Prostate gland (tissue), 2 donors: Measurements from ENCODE around the gene GALNT15. TPM values are rescaled to one million over a fixed set of nuclear protein-coding genes. Genes with fewer than 3 reads are reported as not detected.

Experiments used
- DNase-seq: peaks from one replicate; pipeline ENCODE4 v3.0.0-alpha.2; 2019; ENCODE audit warnings: low spot score
- H3K27ac ChIP-seq, 2 donors: fragments of 200-600 bp; sonication (generic); 2 replicates each; pipeline ENCODE4 v1.5.1; 2017 to 2019
- H3K27me3 ChIP-seq: fragments of 200-600 bp; sonication (generic); replicated peaks from 2 replicates; pipeline ENCODE4 v1.5.1; 2019; ENCODE audit not compliant: insufficient read depth
- H3K36me3 ChIP-seq, 2 donors: fragments of 200-600 bp; sonication (generic); 1 replicate in 1 of 2; 2 replicates in 1 of 2; pipeline versions ENCODE4 v1.5.1 to v1.8.1; 2017 to 2019
- H3K4me1 ChIP-seq: fragments of 200-600 bp; sonication (generic); replicated peaks from 2 replicates; pipeline ENCODE4 v1.5.1; 2019
- H3K4me3 ChIP-seq, 2 donors: fragments of 200-600 bp; sonication (generic); 2 replicates each; pipeline ENCODE4 v1.5.1; 2017 to 2019
- H3K9me3 ChIP-seq: fragments of 200-600 bp; sonication (generic); 2 replicates; pipeline ENCODE4 v1.5.1; 2017
- POLR2A ChIP-seq: fragments of 450-650 bp; IDR thresholded peaks from one replicate; pipeline ENCODE4 v1.6.1; 2016; ENCODE audit warnings: antibody characterized with exemption, mild to moderate bottlenecking
- POLR2AphosphoS5 ChIP-seq: sonication (generic); formaldehyde crosslinking; IDR thresholded peaks from one replicate; pipeline ENCODE4 v1.6.1; 2017; ENCODE audit warnings: antibody characterized with exemption
- WGBS: methylation state at CpG from one replicate; pipeline ENCODE4 v1.1.5; 2018; 5-methylcytosine and 5-hydroxymethylcytosine counted together
- intact Hi-C: fragments of 100-400 bp; cut with DNase I; formaldehyde crosslinking; loops from one replicate; pipeline ENCODE4 v1.14.2; 2022
- total RNA-seq, 2 donors: library from RNA; depleted of rRNA; stranded (reverse); fragments of >200 nt; gene quantifications; one replicate each; pipeline ENCODE4 v1.1.0, GENCODE V29; 2016
- TF ChIP-seq, protein P1 (sequence below), 4 experiments: fragments of 200-600 bp in 2 of 4; fragments of 450-650 bp in 2 of 4; sonication (generic) in 2 of 4; IDR thresholded peaks; 1 replicate in 3 of 4; 2 replicates in 1 of 4; pipeline ENCODE4 v1.5.1; 2016 to 2019; ENCODE audit warnings: antibody characterized with exemption in 4 of 4, mild to moderate bottlenecking in 2 of 4, moderate library complexity in 2 of 4

Gene GALNT15
- total RNA-seq, 2 donors from 2014 or later: 6.0 to 7.6 TPM

- H3K27ac ChIP-seq: no peak overlapping the region
- H3K4me1 ChIP-seq: no peaks in the 10 kb centered on the region
- H3K9me3 ChIP-seq: no peaks in the 10 kb centered on the region
- 61% methylated on average over 17 of the region's 17 CpGs for WGBS
- no peaks in the 10 kb centered on the region for H3K36me3 ChIP-seq
- H3K4me3 ChIP-seq: no peak overlapping the region
- TF ChIP-seq POLR2A (no peak), POLR2AphosphoS5 (no peak)
- TF ChIP-seq, protein P1, sequence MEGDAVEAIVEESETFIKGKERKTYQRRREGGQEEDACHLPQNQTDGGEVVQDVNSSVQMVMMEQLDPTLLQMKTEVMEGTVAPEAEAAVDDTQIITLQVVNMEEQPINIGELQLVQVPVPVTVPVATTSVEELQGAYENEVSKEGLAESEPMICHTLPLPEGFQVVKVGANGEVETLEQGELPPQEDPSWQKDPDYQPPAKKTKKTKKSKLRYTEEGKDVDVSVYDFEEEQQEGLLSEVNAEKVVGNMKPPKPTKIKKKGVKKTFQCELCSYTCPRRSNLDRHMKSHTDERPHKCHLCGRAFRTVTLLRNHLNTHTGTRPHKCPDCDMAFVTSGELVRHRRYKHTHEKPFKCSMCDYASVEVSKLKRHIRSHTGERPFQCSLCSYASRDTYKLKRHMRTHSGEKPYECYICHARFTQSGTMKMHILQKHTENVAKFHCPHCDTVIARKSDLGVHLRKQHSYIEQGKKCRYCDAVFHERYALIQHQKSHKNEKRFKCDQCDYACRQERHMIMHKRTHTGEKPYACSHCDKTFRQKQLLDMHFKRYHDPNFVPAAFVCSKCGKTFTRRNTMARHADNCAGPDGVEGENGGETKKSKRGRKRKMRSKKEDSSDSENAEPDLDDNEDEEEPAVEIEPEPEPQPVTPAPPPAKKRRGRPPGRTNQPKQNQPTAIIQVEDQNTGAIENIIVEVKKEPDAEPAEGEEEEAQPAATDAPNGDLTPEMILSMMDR (IDR thresholded peaks at IDR 0.05): no peak
- no peak for DNase-seq
- intact Hi-C loops: no loop called here
- H3K27me3 ChIP-seq: no peaks in the 10 kb centered on the region
These were observed 42.0 kb downstream of the GALNT15 start for GRCh38 chr3:16216373-16216935.

GRCh38 chr3:16219777-16220176 lies 45.3 kb downstream of the GALNT15 start:
- 91% methylated on average over 3 of the region's 3 CpGs for WGBS

GRCh38 chr3:16221990-16222389 lies 47.5 kb downstream of the GALNT15 start:
- Histone ChIP-seq H3K4me3 (no peak overlapping the region), H3K9me3 (no peaks in the 10 kb centered on the region), H3K36me3 (no peaks in the 10 kb centered on the region), H3K4me1 (no peaks in the 10 kb centered on the region), H3K27me3 (no peaks in the 10 kb centered on the region), H3K27ac (no peak overlapping the region)
- intact Hi-C loops: no loop called here
- 55% methylated on average over 3 of the region's 3 CpGs for WGBS
- DNase-seq: no peak
- TF ChIP-seq POLR2A (no peak), POLR2AphosphoS5 (no peak)
- TF ChIP-seq, protein P1 (IDR thresholded peaks at IDR 0.05): no peak

More at GRCh38 chr3:16219777-16220176, 45.3 kb downstream of the GALNT15 start:
- H3K27ac ChIP-seq: no peak overlapping the region
- H3K4me1 ChIP-seq: no peaks in the 10 kb centered on the region
- no peaks in the 10 kb centered on the region for H3K9me3 ChIP-seq
- no peaks in the 10 kb centered on the region for H3K36me3 ChIP-seq
- H3K4me3 ChIP-seq: no peak overlapping the region
- DNase-seq: no peak
- H3K27me3 ChIP-seq: no peaks in the 10 kb centered on the region
- intact Hi-C loops: no loop called here
- TF ChIP-seq, protein P1 (IDR thresholded peaks at IDR 0.05): no peak
- TF ChIP-seq POLR2A: no peak
- TF ChIP-seq POLR2AphosphoS5: no peak

GRCh38 chr3:16222547-16222946 lies 48.1 kb downstream of the GALNT15 start:
- H3K27me3 ChIP-seq: no peaks in the 10 kb centered on the region
- H3K4me1 ChIP-seq: no peaks in the 10 kb centered on the region
- WGBS: 96% methylated on average over 2 of the region's 2 CpGs
- H3K9me3 ChIP-seq: no peaks in the 10 kb centered on the region
- no peak for TF ChIP-seq POLR2A
- no peak for TF ChIP-seq POLR2AphosphoS5
- TF ChIP-seq, protein P1 (IDR thresholded peaks at IDR 0.05): no peak
- H3K4me3 ChIP-seq: no peak overlapping the region
- DNase-seq: no peak
- H3K27ac ChIP-seq: no peak overlapping the region
- intact Hi-C loops: no loop called here
- H3K36me3 ChIP-seq: no peaks in the 10 kb centered on the region

- Histone ChIP-seq H3K4me1 (no peaks in the 10 kb centered on the region), H3K27ac (no peak overlapping the region), H3K4me3 (no peak overlapping the region), H3K9me3 (no peaks in the 10 kb centered on the region), H3K36me3 (no peaks in the 10 kb centered on the region), H3K27me3 (no peaks in the 10 kb centered on the region)
- TF ChIP-seq POLR2A (no peak), POLR2AphosphoS5 (no peak)
- TF ChIP-seq, protein P1 (IDR thresholded peaks at IDR 0.05): no peak
- WGBS: 70% methylated on average over 2 of the region's 2 CpGs
- intact Hi-C loops: no loop called here
- no peak for DNase-seq
These were observed 49.8 kb downstream of the GALNT15 start for GRCh38 chr3:16224325-16224724.
